Naive thymus-derived CD4-positive, alpha-beta T cell (primary cell): ENCODE measurements around the gene KRTAP10-5. TPM values are rescaled to one million over a fixed set of nuclear protein-coding genes. Genes with fewer than 3 reads are reported as not detected.

Experiments used
- ATAC-seq: fragments of 150-1000 bp; cut with Tn5 transposase; 2 replicates; pipeline ENCODE4 v1.10.0; 2021; ENCODE audit warnings: mild to moderate bottlenecking, moderate library complexity
- CTCF ChIA-PET: fragments of 350-600 bp; sonication (Branson Sonifier 250); formaldehyde crosslinking; loops from one replicate; lab custom pipeline; 2021; ENCODE audit warnings: antibody characterized with exemption; lab: Charles Lee
- POLR2A ChIA-PET: fragments of 350-600 bp; sonication (Branson Sonifier 250); formaldehyde crosslinking; loops from one replicate; lab custom pipeline; 2021; ENCODE audit warnings: antibody characterized with exemption, inconsistent platforms; lab: Charles Lee
- DNase-seq, 9 donors: peaks; one replicate each; pipeline versions ENCODE4 v3.0.0 to v3.0.0-alpha.2; 2020 to 2022; ENCODE audit warnings: mixed read lengths in 1 of 9
- H3K27ac ChIP-seq: one replicate; pipeline ENCODE4 v1.7.0; 2013; ENCODE audit warnings: mild to moderate bottlenecking, low read depth, low read length, moderate library complexity
- H3K27me3 ChIP-seq, 2 donors: one replicate each; pipeline ENCODE4 v1.7.0; 2013; ENCODE audit warnings: low read length in 2 of 2, mild to moderate bottlenecking in 2 of 2, moderate library complexity in 2 of 2; ENCODE audit not compliant: control insufficient read depth in 2 of 2, insufficient read depth in 2 of 2
- H3K36me3 ChIP-seq, 3 experiments: 1 replicate in 2 of 3; 2 replicates in 1 of 3; pipeline ENCODE4 v1.7.0; 2013; ENCODE audit warnings: low read length in 3 of 3, mild to moderate bottlenecking in 3 of 3, moderate library complexity in 1 of 3; ENCODE audit not compliant: insufficient read depth in 3 of 3, control insufficient read depth in 2 of 3
- H3K4me1 ChIP-seq, 2 donors: one replicate each; pipeline ENCODE4 v1.7.0; 2013; ENCODE audit warnings: low read length in 2 of 2, mild to moderate bottlenecking in 2 of 2, moderate library complexity in 1 of 2; ENCODE audit not compliant: control insufficient read depth in 2 of 2, insufficient read depth in 2 of 2
- H3K4me3 ChIP-seq: 2 replicates; pipeline ENCODE4 v1.7.0; 2013; ENCODE audit warnings: mild to moderate bottlenecking, low read length
- H3K9me3 ChIP-seq, 3 experiments: 1 replicate in 2 of 3; 2 replicates in 1 of 3; pipeline ENCODE4 v1.7.0; 2013; ENCODE audit warnings: low read length in 3 of 3; ENCODE audit not compliant: control insufficient read depth in 2 of 3
- H3K27ac Mint-ChIP-seq, 9 donors: one replicate each; pipeline ENCODE4 v1.8.0; 2020 to 2022; ENCODE audit warnings: mixed read lengths in 9 of 9, mild to moderate bottlenecking in 8 of 9, moderate library complexity in 5 of 9, inconsistent platforms in 2 of 9
- H3K27me3 Mint-ChIP-seq, 5 donors: one replicate each; pipeline ENCODE4 v1.8.0; 2021 to 2022; ENCODE audit warnings: mixed read lengths in 5 of 5, mild to moderate bottlenecking in 1 of 5
- H3K36me3 Mint-ChIP-seq, 5 donors: one replicate each; pipeline ENCODE4 v1.8.0; 2020 to 2022; ENCODE audit warnings: mixed read lengths in 5 of 5, mild to moderate bottlenecking in 3 of 5, inconsistent platforms in 1 of 5
- H3K4me1 Mint-ChIP-seq, 7 donors: one replicate each; pipeline ENCODE4 v1.8.0; 2020 to 2022; ENCODE audit warnings: mixed read lengths in 7 of 7, mild to moderate bottlenecking in 3 of 7, inconsistent platforms in 1 of 7
- H3K4me3 Mint-ChIP-seq, 10 donors: one replicate each; pipeline ENCODE4 v1.8.0; 2020 to 2022; ENCODE audit warnings: mild to moderate bottlenecking in 10 of 10, mixed read lengths in 10 of 10, moderate library complexity in 6 of 10, inconsistent platforms in 2 of 10
- H3K9me3 Mint-ChIP-seq, 11 donors: one replicate each; pipeline ENCODE4 v1.8.0; 2020 to 2022; ENCODE audit warnings: mixed read lengths in 11 of 11, mild to moderate bottlenecking in 4 of 11, inconsistent platforms in 1 of 11, moderate library complexity in 1 of 11
- intact Hi-C, 2 donors: fragments of 100-400 bp; cut with micrococcal nuclease; formaldehyde crosslinking; loops; one replicate each; pipeline ENCODE4 v1.15.1; 2023
- polyA plus RNA-seq, 2 donors: library from polyadenylated mRNA; unstranded; fragments of 300-500 nt; fragmentation: Illumina TruSeq; gene quantifications; one replicate each; pipeline ENCODE4 v1.2.3, GENCODE V29; 2021
- total RNA-seq, 6 experiments: library from RNA in 5 of 6; stranded (reverse) in 5 of 6; gene quantifications; 1 replicate in 5 of 6; 2 replicates in 1 of 6; pipeline ENCODE4 v1.2.3 and lab custom pipeline; 2021 to 2026

KRTAP10-5 gene
- total and polyA plus RNA-seq, 7 experiments from 2014 or later: not detected

DNA sequence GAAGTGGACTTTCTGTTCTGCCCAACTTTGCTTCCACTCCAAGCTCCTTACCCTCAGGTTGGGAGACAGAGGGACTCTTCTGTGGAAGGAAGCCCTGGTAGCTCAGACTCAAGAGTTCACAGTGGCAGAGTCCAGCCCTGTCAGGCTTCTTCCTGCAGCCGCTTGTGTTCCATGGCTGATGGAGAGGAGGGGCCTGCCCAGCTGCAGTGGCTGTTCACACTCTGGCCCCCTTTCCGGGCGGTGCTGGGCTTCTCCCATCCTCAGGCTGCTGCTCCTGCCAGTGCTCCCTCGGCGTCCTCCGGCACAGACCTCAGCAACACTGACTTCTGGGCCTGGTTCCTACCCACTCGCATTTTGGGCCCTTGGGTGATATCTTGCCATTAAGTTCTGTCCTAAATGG is 44.4 kb downstream of the KRTAP10-5 start:
- H3K9me3 ChIP-seq: no peaks in the 10 kb centered on the region
- H3K9me3 Mint-ChIP-seq: peaks cover 0 to 2% (median 0%) of the 10 kb centered on the region in 11 donors
- no peak overlapping the region for H3K4me3 ChIP-seq
- POLR2A ChIA-PET: interaction anchor here (0.6 kb wide), 2 partner anchors 10 to 63 kb away, joined by 3 read pairs; no protein-coding TSS in a partner anchor
- ATAC-seq (no peak), DNase-seq (no peak)
- peaks cover 0 to 3% (median 0%) of the 10 kb centered on the region in 5 donors for H3K27me3 Mint-ChIP-seq
- intact Hi-C loops: no loop called here
- H3K27ac ChIP-seq: no peak overlapping the region
- H3K27ac Mint-ChIP-seq: peak overlapping the region in 1 of 9 donors; percentile 56
- H3K4me1 ChIP-seq: no peaks in the 10 kb centered on the region
- no peaks in the 10 kb centered on the region for H3K36me3 ChIP-seq
- H3K4me3 Mint-ChIP-seq: no peak overlapping the region
- CTCF ChIA-PET: interaction anchor here (0.9 kb wide), 1 partner anchor 265 kb away, joined by 3 read pairs; no protein-coding TSS in a partner anchor
- H3K27me3 ChIP-seq: no peaks in the 10 kb centered on the region
- H3K36me3 Mint-ChIP-seq: no peaks in the 10 kb centered on the region
- H3K4me1 Mint-ChIP-seq: peaks cover 0 to 6% (median 0%) of the 10 kb centered on the region in 7 donors

DNA sequence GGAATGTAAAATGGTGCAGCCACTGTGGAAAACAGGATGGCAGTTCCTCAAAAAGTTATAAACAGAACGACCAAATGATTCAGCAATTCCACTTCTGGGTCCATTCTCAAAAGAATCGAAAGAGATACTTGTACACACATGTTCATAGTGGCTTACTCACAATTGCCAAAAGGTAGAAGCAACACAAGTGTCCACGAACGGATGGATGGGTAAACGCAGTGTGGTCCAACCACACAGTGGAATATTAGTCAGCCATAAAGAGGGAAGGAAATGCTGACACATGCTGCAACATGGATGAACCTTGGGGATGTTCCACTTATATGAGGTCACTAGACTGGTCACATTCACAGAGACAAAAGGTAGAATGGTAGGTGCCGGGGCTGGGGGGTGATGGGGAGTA is 45.7 kb downstream of the KRTAP10-5 start:
- intact Hi-C loops: no loop called here
- ChIA-PET CTCF (no interaction called here), POLR2A (no interaction called here)
- no peaks in the 10 kb centered on the region for H3K4me1 ChIP-seq
- no peak overlapping the region for H3K27ac ChIP-seq
- Mint-ChIP-seq H3K4me3 (no peak overlapping the region), H3K36me3 (no peaks in the 10 kb centered on the region), H3K27me3 (peaks cover 0 to 3% (median 0%) of the 10 kb centered on the region in 5 donors), H3K27ac (no peak overlapping the region), H3K9me3 (peaks cover 0 to 2% (median 0%) of the 10 kb centered on the region in 11 donors), H3K4me1 (peaks cover 0 to 6% (median 0%) of the 10 kb centered on the region in 7 donors)
- no peaks in the 10 kb centered on the region for H3K9me3 ChIP-seq
- DNase-seq (no peak), ATAC-seq (no peak)
- H3K27me3 ChIP-seq: no peaks in the 10 kb centered on the region
- H3K4me3 ChIP-seq: no peak overlapping the region
- no peaks in the 10 kb centered on the region for H3K36me3 ChIP-seq

DNA sequence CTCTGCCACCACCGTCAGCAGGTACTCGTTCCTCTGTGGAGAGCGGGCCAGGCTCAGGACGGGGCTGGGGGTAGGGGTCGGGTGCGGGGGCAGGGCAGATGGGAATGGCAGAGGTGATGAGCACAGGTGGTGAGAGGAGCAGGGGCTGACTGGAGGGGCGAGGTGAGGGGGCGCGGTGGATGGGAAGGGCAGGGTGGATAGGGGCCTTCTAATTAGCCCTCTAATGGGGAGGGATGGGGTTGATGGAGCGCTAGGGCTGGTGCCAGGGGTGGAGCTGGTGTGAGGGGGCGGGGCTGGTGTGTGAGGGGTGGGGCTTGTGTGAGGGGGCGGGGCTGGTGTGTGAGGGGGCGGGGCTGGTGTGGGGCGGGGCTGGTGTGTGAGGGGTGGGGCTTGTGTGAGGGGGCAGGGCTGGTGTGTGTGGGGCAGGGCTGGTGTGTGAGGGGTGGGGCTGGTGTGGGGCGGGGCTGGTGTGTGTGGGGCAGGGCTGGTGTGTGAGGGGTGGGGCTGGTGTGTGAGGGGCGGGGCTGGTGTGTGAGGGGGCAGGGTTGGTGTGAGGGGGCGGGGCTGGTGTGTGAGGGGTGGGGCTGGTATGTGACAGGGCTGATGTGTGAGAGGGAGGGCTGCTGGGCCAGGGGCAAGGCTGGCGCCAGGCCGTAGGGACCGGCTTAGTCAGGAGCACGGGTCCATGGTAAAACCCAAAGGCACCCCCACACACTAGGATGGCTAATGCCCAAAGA is 46.3 kb downstream of the KRTAP10-5 start:
- H3K27me3 ChIP-seq: no peaks in the 10 kb centered on the region
- no peaks in the 10 kb centered on the region for H3K9me3 ChIP-seq
- H3K4me3 Mint-ChIP-seq: no peak overlapping the region
- POLR2A ChIA-PET: no interaction called here
- DNase-seq (no peak), ATAC-seq (peak; percentile 24)
- H3K36me3 Mint-ChIP-seq: no peaks in the 10 kb centered on the region
- no peaks in the 10 kb centered on the region for H3K4me1 ChIP-seq
- H3K4me3 ChIP-seq: no peak overlapping the region
- no peak overlapping the region for H3K27ac ChIP-seq
- CTCF ChIA-PET: interaction anchor here (1.4 kb wide), 1 partner anchor 14 kb away, joined by 3 read pairs; no protein-coding TSS in a partner anchor
- no peaks in the 10 kb centered on the region for H3K36me3 ChIP-seq
- H3K9me3 Mint-ChIP-seq: peaks cover 0 to 2% (median 0%) of the 10 kb centered on the region in 11 donors
- intact Hi-C loops: no loop called here
- H3K4me1 Mint-ChIP-seq: peaks cover 0 to 6% (median 0%) of the 10 kb centered on the region in 7 donors
- no peaks in the 10 kb centered on the region for H3K27me3 Mint-ChIP-seq
- H3K27ac Mint-ChIP-seq: peak overlapping the region in 1 of 9 donors; percentile 55

DNA sequence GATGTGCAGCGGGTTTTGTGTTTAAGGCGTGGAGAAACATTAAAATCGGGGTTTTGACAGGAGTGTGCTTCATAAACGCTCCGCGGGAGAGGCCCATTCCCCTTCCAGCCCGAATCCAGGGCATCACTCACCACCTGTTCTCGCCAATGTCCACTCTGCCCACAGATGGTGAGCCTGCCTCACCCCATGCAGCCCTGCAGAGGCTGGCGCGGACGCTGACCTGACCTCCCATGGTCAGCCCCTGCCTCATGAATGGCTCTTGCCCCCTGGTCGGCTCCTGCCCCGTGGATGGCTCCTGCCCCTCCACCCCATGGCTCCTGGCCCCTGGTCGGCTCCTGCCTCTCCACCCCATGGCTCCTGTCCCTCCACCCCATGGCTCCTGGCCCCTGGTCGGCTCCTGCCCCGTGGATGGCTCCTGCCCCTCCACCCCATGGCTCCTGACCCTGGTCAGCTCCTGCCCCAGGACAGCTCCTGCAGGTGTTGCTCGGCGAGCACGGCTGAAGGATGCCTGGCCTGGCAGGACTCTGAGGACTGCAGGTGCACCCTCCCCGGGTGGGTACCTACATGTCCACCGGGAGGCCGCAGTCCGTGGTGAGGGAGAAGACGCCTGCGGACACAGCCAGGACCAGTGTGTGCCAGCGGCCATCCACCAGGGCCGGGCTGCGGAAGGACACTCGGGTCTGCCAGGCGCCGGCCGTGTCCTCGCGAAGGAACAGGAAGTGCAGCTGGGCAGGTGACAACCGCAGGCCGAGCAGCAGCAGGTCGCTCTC is 47.1 kb downstream of the KRTAP10-5 start:
- Histone ChIP-seq H3K27me3 (no peaks in the 10 kb centered on the region), H3K27ac (no peak overlapping the region), H3K4me1 (no peaks in the 10 kb centered on the region), H3K4me3 (no peak overlapping the region), H3K9me3 (no peaks in the 10 kb centered on the region), H3K36me3 (no peaks in the 10 kb centered on the region)
- CTCF ChIA-PET: interaction anchor here (1.4 kb wide), 1 partner anchor 15 kb away, joined by 3 read pairs; no protein-coding TSS in a partner anchor
- POLR2A ChIA-PET: no interaction called here
- ATAC-seq (no peak), DNase-seq (peak in 1 of 9 donors; percentile 4)
- Mint-ChIP-seq H3K36me3 (no peaks in the 10 kb centered on the region), H3K4me3 (no peak overlapping the region), H3K4me1 (peaks cover 0 to 6% (median 0%) of the 10 kb centered on the region in 7 donors), H3K27me3 (no peaks in the 10 kb centered on the region), H3K27ac (no peak overlapping the region), H3K9me3 (peaks cover 0 to 2% (median 0%) of the 10 kb centered on the region in 11 donors)
- intact Hi-C loops: no loop called here

DNA sequence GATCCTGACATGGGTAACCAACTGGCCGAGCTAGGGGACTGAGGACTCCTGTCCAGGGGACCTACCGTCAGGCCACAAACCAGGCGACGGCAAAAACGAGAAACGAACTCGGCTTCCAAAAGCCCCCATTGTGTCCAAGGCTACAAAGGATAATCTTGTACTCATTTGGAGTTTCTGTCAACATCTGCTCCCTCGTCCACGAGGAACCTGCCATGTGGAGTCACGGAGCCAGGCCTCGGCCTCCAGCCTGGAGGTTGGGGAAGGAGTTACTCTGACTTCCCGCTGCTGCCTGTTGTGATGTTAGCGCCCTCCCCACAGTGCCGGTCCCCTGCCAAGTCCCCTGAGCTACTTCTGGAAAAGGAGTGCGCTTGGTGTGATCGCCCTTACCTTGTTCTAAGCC is 47.7 kb downstream of the KRTAP10-5 start:
- Mint-ChIP-seq H3K9me3 (peaks cover 0 to 2% (median 0%) of the 10 kb centered on the region in 11 donors), H3K27ac (no peak overlapping the region), H3K4me3 (no peak overlapping the region), H3K27me3 (no peaks in the 10 kb centered on the region), H3K36me3 (no peaks in the 10 kb centered on the region), H3K4me1 (peaks cover 0 to 6% (median 0%) of the 10 kb centered on the region in 7 donors)
- no peaks in the 10 kb centered on the region for H3K4me1 ChIP-seq
- intact Hi-C loops: no loop called here
- ATAC-seq: no peak
- no peak overlapping the region for H3K27ac ChIP-seq
- no peak for DNase-seq
- ChIA-PET CTCF (interaction anchor here (1.4 kb wide), 1 partner anchor 15 kb away, joined by 3 read pairs; no protein-coding TSS in a partner anchor), POLR2A (no interaction called here)
- H3K36me3 ChIP-seq: no peaks in the 10 kb centered on the region
- no peaks in the 10 kb centered on the region for H3K9me3 ChIP-seq
- no peaks in the 10 kb centered on the region for H3K27me3 ChIP-seq
- no peak overlapping the region for H3K4me3 ChIP-seq

DNA sequence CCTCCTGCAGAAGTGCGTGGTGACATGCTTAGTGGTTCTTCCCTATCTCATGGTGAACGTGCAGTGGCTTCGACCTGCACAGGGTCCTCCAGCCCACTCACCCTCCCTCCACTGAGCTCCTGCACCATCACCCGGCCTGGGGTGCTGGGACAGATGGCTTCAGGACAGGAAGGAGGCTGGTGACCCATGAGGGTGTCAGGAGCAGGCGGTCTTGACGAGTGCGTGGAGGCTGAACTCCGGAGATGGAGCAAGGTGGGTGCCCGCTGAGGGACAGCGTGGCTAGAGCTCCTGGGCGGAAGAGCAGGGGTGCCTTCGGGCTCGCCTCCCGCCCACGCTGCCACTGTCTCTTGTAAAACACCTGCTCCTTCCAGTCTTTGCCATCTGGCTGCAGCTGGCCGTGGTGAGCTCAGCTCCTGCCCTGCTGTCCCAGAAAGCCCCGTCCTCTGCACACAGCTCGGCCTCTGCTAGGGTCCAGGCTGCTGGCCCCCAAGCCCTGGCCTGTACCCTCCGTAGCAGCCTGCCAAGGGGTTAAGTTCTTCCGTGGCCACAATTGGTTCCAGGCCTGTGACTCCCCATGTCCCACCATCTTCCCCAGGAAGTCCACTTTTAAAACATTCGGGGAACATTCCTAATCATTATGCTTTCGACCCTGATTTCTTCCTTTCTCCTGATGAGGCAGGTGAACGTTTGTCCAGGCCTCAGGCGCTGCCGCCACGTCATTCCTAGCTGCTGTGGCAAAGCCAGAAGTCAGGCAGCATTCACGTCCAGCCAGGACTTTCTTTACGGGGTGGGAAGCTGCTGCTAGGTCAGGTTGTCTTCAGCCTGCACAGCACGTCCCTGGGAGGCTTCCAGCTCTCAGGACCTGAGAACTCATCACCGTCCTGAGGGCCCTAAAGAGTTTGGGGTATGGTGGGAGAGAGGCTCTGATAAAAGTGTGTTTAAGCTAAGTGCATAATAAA is 48.5 kb downstream of the KRTAP10-5 start:
- Mint-ChIP-seq H3K36me3 (no peaks in the 10 kb centered on the region), H3K4me3 (no peak overlapping the region), H3K27ac (peak overlapping the region in 2 of 9 donors; percentile 28 to 38), H3K27me3 (no peaks in the 10 kb centered on the region), H3K9me3 (peaks cover 0 to 2% (median 0%) of the 10 kb centered on the region in 11 donors), H3K4me1 (peaks cover 0 to 3% (median 0%) of the 10 kb centered on the region in 7 donors)
- Histone ChIP-seq H3K27ac (no peak overlapping the region), H3K36me3 (no peaks in the 10 kb centered on the region), H3K4me1 (no peaks in the 10 kb centered on the region), H3K4me3 (no peak overlapping the region), H3K9me3 (no peaks in the 10 kb centered on the region), H3K27me3 (no peaks in the 10 kb centered on the region)
- intact Hi-C loops: no loop called here
- POLR2A ChIA-PET: interaction anchor here (0.6 kb wide), 1 partner anchor 192 kb away, joined by 3 read pairs; no protein-coding TSS in a partner anchor
- no peak for DNase-seq
- CTCF ChIA-PET: interaction anchor here (0.6 to 1.4 kb wide), 3 partner anchors 16 to 229 kb away, joined by 3 read pairs; no protein-coding TSS in a partner anchor
- no peak for ATAC-seq
